SK-MEL-5 (cell line): ENCODE results near the gene CPXM1. TPM values are rescaled to one million over a fixed set of nuclear protein-coding genes. Genes with fewer than 3 reads are reported as not detected.
A peak's percentile ranks its signal among the peaks of the same experiment; 100 is the strongest.

Experiments used
- DNase-seq: peaks from one replicate; pipeline ENCODE4 v3.0.0-alpha.2; 2016; ENCODE audit warnings: low read depth, low spot score
- in situ Hi-C: cut with HindIII; loops from 2 replicates; pipeline ENCODE4 v1.10.0; 2016; ENCODE audit warnings: low sequenced_read_pairs, high pct_unique_total_duplicates, low pct_unique_long_range_greater_than_20kb
- total RNA-seq: library from RNA; depleted of rRNA; stranded (reverse); fragments of >200 nt; shearing (Covaris generic); gene quantifications from 2 replicates; pipeline ENCODE4 v1.2.3, GENCODE V29; 2014

CPXM1 gene
- total RNA-seq, 1 experiment from 2014 or later = 0.98 TPM

DNA sequence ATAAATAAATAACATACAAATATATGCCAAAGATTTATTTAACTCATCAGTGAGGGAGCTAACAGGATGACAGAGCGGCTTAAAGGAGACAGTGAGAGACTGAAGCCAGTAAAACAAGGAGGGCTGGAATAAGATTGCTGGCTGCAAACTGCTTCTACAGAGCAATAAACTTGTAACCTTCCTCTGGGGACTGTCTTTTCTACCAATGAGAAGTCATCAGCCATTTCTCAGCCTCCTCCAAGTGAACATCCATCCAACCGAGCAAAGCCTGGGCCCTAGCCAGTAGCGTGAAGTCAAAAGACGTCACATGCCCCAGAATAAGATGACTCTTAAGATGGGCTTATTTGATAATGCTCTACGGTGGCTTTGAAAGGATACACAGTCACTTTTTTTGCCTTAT is 42.5 kb downstream of the CPXM1 start:
- in situ Hi-C loops = no loop called here

DNA sequence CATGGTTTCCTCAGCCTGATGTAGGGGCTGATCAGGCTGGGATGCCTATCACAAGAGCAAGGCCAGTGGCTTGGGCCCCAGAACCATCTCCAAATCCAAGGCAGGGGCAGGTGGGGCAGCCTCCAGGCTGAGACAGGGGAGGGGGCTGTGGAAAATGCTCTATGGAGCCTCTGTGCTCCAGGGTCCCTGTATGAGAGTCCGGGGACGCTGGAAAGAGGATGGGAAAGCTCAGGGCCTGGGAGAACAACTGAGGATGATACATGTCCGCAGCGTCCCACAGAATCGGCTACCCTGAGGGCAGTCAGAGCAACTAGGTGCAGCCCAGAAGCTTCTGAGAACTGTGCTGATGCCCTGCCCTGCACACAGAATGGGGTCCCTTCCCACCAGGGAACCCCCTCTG is 43.4 kb downstream of the CPXM1 start:
- in situ Hi-C loops = no loop called here
- no peak for DNase-seq

More for the DNA sequence above, 42.5 kb downstream of the CPXM1 start:
- DNase-seq = no peak

DNA sequence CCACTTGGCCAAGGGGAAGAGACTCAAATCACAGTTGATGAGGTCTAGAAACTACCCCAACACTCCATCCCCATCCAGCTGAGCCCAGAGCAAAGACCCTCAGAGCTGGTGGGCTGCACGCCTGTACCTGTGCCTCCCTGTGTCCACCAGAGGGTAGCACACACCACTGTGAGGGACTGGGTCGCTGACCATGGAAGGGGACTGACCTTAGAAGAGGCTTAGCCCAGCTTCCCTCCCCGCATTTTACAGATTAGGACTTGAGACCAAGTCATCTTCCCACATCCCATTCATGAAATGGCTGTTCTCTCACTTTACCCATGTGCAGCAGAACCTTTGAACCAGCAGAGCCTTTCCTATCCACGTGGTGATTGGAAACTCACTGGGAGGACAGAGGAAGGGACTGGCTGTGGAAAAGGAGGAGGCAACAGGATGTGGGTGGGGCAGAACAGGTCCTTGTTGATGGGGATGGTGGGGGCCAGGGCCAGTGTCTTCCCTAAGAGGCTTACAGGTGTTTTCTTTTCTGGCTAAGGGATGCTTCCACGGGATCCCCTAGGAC is 44.3 kb downstream of the CPXM1 start:
- DNase-seq = peak; percentile 74
- in situ Hi-C loops = no loop called here

DNA sequence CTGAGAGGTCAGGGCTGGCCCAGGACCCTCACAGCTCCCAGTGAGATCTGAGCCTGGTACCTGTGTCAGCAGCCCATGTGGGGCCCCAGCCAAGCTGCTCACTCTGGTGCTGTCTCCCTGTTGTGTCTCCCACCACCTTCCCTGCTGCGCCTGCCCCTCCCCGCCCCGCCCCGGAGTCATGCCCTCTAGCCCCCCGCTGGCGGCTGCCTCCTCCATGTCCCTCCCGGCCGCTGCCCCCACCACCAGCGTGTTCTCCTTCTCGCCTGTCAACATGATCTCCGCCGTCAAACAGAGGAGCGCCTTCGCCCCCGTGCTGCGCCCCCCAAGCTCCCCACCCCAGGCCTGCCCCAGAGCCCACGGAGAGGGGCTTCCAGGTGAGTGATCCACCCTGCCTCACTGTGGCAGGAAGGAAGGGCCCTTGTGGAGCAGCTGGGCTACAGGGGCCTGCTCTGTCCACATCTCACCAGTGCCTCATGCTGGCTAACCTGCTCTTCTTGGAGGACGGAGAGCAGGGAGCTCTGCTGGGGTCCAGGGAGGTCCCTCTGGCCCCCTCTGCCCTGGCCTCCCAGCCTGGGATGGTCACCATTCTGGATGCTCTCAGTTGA is 44.9 kb downstream of the CPXM1 start:
- DNase-seq = no peak
- in situ Hi-C loops = no loop called here

DNA sequence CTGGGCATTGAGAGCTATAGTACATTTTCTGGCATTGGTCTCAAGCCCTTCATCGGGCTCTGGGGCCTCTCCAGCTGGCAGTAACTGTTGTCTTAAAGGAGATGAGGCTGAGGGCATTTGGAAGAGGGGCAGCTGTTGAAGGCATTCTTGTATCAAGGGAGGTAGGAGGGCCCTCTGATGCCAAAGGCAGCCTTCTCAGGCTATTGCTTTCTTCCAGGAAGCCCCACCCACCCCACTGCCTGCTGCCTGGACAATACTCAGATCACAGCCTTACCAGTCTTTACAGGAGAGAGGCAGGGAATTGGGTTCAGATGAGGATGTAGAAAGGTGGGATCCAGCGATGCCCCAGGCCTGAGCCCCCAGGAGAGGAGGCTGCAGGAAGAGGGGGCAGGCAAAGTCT is 46.0 kb downstream of the CPXM1 start:
- DNase-seq = no peak
- in situ Hi-C loops = no loop called here

DNA sequence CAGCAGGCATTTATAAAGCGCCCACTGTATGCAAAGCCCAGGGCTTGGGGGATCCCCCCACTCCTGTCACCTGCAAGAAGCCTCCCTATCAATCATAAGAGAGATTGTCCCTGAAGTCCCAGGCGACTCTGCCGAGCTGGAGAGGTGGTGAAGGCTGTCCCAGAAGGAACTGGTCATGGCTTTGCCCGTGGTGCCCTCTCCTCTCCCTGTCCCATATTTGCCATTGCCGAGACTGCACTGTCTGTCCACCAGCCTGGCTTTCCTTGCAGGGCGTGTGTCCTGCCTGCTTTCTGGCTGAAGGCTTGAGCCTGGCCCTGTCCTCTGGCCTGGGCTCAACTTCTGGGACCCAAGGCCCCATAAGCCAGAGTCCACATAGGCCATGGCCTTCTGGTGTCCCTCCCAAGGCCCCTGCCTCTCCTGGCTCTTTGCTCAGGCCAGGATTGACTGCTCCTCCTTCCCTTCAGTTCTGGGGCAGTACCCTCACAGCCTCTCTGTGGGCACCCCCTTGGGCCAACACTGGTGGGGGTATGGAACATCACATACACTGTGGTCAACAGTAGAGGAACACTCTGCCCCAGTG is 46.9 kb downstream of the CPXM1 start:
- in situ Hi-C loops = no loop called here
- DNase-seq = no peak

DNA sequence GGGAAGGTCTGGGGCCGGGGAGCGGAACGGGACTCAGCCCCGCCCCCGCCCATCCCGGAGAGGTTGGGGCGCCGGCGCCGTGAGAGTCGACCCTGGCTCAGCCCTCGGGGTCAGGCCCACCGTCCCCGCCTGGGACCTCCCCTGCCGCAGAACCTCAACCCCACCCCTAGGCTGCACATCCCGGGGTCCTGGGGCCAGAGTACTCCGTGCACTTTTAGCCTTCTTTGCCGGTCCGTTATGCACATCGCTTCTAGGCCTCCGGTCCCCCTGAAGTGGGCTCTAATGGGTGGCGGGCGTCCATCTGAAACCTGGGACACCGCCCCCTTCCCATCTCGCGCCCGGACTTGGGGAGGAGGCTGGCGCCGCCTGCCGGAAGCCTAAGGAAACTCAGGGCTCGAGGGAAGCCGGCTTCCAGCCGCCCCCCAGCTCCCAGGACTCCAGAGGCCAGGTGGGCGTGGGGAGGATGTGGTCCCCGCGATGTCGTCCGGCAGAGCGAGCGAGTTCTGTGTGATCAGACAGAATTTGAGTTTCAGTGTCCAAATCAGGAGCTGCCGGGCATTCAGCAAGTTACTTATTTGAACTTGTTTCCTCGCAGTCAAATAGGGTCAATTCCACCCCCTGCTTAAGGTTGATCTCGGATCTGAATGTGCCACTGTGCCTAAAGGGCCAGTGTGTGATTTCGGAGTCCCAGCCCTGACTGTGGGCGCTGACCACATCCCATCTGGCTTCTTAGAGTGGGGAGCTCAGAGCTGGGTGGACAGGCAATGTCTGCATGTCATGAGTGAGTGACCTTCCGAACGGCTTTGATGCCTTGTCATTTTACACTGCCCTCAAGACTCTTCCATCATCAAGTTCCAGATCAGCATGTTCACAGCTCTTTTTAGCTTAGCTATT is 47.6 kb downstream of the CPXM1 start:
- peak; percentile 68 for DNase-seq
- in situ Hi-C loops = no loop called here

DNA sequence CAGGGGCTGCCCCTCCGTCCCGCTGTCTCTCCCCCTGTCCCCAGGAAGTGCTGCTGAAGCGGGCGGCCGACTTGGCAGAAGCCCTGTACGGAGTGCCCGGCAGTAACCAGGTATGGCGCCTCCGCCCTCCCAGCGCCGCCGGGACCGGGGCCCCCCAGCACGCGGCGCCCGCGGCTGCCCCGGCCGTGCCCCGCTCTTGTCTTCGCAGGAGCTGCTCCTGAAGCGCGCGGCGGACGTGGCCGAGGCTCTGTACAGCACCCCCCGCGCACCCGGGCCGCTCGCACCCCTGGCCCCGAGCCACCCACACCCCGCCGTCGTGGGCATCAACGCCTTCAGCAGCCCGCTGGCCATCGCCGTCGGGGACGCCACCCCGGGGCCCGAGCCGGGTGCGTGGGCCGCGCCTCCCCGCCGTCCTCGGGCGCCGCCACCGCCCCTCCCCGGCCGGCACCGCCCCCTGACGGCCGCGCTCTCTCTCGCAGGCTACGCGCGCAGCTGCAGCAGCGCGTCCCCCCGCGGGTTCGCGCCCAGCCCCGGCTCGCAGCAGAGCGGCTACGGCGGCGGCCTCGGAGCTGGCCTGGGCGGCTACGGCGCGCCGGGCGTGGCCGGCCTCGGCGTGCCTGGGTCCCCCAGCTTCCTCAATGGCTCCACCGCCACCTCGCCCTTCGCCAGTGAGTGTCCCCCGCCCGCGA is 48.4 kb downstream of the CPXM1 start:
- in situ Hi-C loops = no loop called here
- DNase-seq = no peak

DNA sequence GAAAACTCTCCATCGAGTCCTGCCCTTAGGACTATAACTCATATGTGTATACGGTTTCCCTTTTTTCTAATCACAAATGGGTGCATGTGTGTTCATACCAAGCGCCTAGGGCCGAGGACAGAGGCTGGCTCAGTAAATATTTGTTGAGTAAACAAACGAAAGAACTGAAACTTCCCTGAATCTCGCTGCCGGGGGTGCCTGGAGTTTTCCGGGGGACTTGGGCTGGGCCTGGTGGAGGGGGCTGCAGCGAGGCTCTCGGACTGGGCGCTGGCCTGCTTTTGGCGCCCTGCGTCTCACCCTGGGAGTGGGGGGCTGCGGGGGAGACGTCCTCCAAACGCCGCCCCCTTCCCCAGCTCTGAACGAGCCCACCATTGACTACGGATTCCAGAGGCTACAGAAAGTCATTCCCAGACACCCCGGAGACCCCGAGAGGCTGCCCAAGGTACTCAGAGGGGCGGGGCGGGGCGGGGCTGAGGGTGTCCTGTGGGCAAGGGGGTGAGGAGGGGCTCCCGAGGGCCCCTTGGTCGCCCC is 49.0 kb downstream of the CPXM1 start:
- in situ Hi-C loops = no loop called here

DNA sequence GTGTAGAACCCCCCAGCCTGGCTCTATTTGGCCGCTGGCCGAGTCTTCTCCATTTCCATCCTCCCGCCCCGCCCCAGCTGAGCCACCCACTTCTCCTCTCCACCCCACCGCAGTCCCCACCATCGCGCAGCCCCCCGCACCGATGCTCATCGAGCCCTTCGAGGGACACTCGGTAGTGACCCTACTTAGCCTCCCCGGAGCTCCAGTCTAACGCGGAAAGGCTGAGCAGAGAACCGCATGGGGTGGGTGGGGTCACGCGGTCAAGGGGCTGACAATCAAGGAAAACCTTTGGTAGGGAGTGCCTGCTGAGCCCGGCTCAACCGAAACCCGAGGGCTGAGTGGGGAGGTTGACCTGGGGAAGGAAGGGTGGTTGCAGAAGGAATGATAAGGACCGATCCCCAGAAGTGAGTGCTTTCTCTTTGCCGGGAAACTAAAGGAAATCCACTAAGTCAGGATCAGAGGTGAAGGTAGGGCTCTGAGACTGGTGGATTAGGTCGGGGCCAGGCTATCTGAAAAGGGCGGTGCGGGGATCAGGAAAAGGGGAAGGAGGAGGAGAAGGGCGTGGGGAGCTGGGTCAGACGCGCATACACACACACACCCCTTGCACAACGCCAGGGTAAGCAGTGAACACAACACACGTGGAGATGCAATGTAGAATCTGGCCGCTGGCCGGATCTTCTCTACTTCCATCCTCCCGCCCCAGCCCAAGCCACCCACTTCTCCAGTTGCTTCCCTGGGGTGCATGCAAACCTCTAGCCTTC is 49.8 kb downstream of the CPXM1 start:
- no peak for DNase-seq
- in situ Hi-C loops = no loop called here

More for the DNA sequence above, 49.0 kb downstream of the CPXM1 start:
- DNase-seq = no peak

DNA sequence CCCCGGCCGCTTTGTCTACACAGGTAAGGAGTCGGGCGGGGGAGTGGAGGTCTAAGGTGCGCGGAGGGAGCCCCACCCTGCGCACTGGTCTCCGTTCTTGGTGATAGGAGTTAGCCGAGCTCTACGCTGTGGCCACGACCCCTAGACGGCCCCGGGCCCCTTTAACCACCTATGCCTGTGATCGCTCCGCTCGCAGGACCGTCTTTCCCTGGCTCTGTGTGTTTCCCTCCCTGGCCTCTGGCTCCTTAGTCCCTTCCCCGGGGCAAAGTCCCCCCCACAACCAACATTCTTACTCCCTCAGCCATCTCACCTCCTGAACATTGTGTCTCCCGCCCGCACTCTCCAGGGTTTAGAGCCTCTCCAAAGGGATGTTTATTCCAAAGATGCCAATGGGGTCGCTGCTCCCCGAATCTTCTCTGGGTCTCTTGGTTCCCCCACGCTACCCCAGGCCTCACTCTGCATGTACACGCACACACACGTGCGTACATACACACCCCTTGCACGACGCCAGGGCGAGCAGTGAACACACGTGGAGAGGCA is 50.4 kb downstream of the CPXM1 start:
- DNase-seq = no peak
- in situ Hi-C loops = no loop called here

DNA sequence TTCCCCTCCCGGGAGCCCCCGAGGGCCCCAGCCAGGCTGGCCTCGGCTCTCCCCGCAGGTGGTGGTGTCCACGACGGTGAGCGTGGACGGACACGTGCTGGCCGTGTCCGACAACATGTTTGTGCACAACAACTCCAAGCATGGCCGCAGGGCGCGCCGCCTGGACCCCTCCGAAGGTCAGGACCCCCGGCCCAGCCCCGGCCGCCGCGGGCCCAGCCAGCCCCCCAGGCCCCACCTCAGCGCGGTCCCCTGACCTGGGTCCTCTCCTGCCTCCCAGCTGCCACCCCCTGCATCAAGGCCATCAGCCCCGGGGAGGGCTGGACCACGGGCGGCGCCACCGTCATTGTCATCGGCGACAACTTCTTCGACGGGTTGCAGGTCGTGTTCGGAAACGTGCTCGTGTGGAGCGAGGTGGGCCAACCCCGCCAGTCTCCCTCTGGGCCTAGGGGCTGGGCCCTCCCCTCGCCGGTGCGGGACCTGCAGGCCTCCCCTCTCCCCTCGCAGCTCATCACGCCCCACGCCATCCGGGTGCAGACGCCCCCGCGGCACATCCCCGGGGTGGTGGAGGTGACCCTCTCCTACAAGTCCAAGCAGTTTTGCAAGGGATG is 51.0 kb downstream of the CPXM1 start:
- no peak for DNase-seq
- in situ Hi-C loops = no loop called here

DNA sequence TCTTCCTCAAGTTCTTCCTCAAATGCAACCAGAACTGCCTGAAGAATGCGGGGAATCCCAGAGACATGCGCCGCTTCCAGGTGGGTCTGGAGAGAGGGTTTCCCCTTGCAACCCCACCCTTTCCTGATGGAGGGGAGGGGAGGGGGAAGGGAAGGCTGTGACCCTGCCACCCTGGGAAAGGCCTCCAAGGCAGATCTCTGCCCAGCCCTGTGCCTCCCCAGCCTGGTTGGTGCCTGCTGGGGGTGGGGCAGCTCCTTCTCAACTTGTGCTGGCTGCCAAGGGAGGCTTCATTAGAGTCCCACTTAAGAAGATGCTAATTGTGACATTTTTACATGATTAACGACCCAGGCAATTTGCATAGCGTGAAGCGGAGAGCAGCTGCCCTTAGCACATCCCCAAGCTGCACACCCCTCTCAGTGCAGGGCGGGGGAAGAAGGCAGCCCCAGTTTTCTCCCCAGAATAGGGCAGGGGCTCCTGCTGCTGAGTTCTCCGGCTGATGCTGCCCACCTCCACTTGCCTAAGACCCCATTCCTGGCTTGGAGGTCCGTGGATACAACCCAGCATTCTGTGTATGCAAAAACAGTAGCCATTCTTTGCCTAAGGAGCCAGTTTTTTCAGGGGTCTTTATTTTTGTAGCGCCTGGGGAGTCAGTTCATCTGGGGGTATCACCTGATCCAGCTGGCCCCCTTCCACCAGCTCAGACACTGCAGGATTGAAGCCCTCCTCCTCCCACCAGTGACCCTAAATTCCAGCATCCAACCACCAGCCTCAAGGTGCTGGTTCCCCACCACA is 51.7 kb downstream of the CPXM1 start:
- DNase-seq = no peak
- in situ Hi-C loops = no loop called here

DNA sequence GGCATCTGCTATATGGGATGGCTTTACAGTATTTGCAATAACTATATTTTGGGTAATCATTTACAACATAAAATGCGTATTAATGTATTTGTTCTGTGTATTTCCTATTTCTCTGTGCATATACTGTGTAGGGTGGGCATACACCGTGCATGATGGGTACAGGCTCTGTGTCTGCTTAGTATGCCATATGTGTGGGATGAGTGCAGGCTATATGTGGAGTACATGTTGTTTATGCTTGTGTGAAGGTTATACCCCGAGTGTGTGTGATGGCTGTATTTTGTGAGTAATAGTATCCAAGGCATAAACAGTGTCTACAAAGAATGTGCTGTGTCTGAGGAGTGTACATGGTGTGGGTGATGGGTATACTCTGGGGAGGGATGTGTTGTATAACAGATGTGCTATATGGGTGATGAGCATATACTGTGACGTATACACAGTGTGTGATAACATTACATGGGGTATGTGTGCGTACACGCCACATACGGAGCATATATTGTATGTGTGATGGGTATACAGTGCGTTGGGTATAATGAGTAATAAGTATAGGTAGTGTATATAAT is 52.7 kb downstream of the CPXM1 start:
- DNase-seq = no peak
- in situ Hi-C loops = no loop called here

DNA sequence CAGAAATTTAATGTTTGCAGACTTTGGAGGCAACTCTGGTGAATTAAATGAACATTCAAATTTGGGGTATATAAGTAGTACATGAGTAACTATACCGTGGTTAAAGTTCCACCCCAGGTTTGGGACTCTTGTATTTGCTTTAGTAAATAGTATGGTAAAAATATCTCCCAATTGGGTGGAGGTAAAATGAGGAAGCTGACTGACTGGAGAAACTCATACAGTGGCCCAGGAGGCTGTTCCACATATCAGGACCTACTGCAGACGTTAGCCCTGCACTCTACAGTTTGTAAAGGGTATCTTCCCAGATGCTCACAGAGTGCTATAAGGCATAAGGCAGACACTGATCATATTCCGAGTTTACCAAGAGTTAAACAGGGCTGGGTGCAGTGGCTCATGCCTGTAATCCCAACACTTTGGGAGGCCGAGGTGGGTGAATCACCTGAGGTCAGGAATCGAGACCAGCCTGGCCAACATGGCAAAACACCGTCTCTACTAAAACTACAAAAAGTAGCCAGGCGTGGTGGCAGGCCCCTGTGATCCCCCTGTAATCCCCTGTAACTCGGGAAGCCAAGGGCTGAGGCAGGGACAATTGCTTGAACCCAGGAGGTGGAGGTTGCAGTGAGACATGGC is 53.7 kb downstream of the CPXM1 start:
- in situ Hi-C loops = no loop called here
- no peak for DNase-seq
